GM23338 (cell line): Measurements from ENCODE around the gene KLHL18. TPM values are rescaled to one million over a fixed set of nuclear protein-coding genes. Genes with fewer than 3 reads are reported as not detected.

Source experiments
- ATAC-seq: fragments of 200-7000 bp; cut with Tn5 transposase; 3 replicates; pipeline ENCODE4 v1.9.1; 2020
- DNase-seq: peaks from one replicate; pipeline ENCODE4 v3.0.0-alpha.2; 2015; ENCODE audit warnings: low spot score
- H2AFZ ChIP-seq: fragments of 200-600 bp; sonication (generic); 2 replicates; pipeline ENCODE4 v1.8.0; 2016; ENCODE audit warnings: antibody characterized with exemption, mild to moderate bottlenecking, moderate library complexity
- H3F3A ChIP-seq: fragments of 200-600 bp; sonication (generic); replicated peaks from 2 replicates; pipeline ENCODE4 v1.8.0; 2017; ENCODE audit warnings: antibody characterized with exemption, mixed run types, low read depth
- H3K27ac ChIP-seq: fragments of 200-600 bp; sonication (generic); 2 replicates; pipeline ENCODE4 v1.6.1; 2016; ENCODE audit warnings: low read depth
- H3K27me3 ChIP-seq: fragments of 200-600 bp; sonication (generic); 2 replicates; pipeline ENCODE4 v1.8.0; 2016; ENCODE audit warnings: mild to moderate bottlenecking, mixed run types, moderate library complexity; ENCODE audit not compliant: insufficient read depth
- H3K36me3 ChIP-seq: fragments of 200-600 bp; sonication (generic); 2 replicates; pipeline ENCODE4 v1.8.0; 2016; ENCODE audit warnings: mild to moderate bottlenecking; ENCODE audit not compliant: insufficient read depth
- H3K4me1 ChIP-seq: fragments of 200-600 bp; sonication (generic); 2 replicates; pipeline ENCODE4 v1.8.0; 2016; ENCODE audit warnings: mild to moderate bottlenecking, moderate library complexity; ENCODE audit not compliant: insufficient read depth
- H3K4me2 ChIP-seq: fragments of 200-600 bp; sonication (generic); 2 replicates; pipeline ENCODE4 v1.7.1; 2017; ENCODE audit warnings: mixed run types
- H3K4me3 ChIP-seq: fragments of 200-600 bp; sonication (generic); 2 replicates; pipeline ENCODE4 v1.6.1; 2016; ENCODE audit warnings: mixed run types
- H3K79me2 ChIP-seq: fragments of 200-600 bp; sonication (generic); replicated peaks from 2 replicates; pipeline ENCODE4 v1.8.0; 2017; ENCODE audit warnings: mild to moderate bottlenecking; ENCODE audit not compliant: insufficient read depth
- H3K9me2 ChIP-seq: fragments of 200-600 bp; sonication (generic); 2 replicates; pipeline ENCODE4 v1.8.0; 2017; ENCODE audit not compliant: insufficient read depth
- H4K20me1 ChIP-seq: fragments of 200-600 bp; sonication (generic); replicated peaks from 2 replicates; pipeline ENCODE4 v1.8.0; 2017; ENCODE audit warnings: mild to moderate bottlenecking; ENCODE audit not compliant: insufficient read depth
- H3K27ac Mint-ChIP-seq: 2 replicates; pipeline ENCODE4 v1.8.0; 2020; ENCODE audit warnings: inconsistent platforms, mild to moderate bottlenecking, moderate library complexity, mixed read lengths
- H3K27me3 Mint-ChIP-seq: 3 replicates; pipeline ENCODE4 v1.8.0; 2022; ENCODE audit warnings: low read depth, mild to moderate bottlenecking, moderate library complexity, mixed read lengths, inconsistent platforms; ENCODE audit not compliant: insufficient read depth, poor library complexity
- H3K36me3 Mint-ChIP-seq: 3 replicates; pipeline ENCODE4 v1.8.0; 2021; ENCODE audit warnings: low read depth, mild to moderate bottlenecking, inconsistent platforms, moderate library complexity, mixed read lengths
- H3K4me1 Mint-ChIP-seq: 3 replicates; pipeline ENCODE4 v1.8.0; 2020; ENCODE audit warnings: mild to moderate bottlenecking, inconsistent platforms, mixed read lengths
- H3K4me3 Mint-ChIP-seq: 3 replicates; pipeline ENCODE4 v1.8.0; 2021; ENCODE audit warnings: moderate library complexity, mild to moderate bottlenecking, inconsistent platforms, mixed read lengths
- H3K9me3 Mint-ChIP-seq: 3 replicates; pipeline ENCODE4 v1.8.0; 2020; ENCODE audit warnings: moderate library complexity, mild to moderate bottlenecking, inconsistent platforms, mixed read lengths
- CREB1 ChIP-seq: fragments of 250-450 bp; sonication (Bioruptor Pico); IDR thresholded peaks from 2 replicates; pipeline ENCODE4 v1.5.0; 2020; ENCODE audit warnings: low read depth, mild to moderate bottlenecking, moderate library complexity
- CTCF ChIP-seq, 2 experiments: fragments of 200-600 bp in 1 of 2; sonication (generic) in 1 of 2; conservative IDR thresholded peaks; 2 replicates each; pipeline versions ENCODE4 v1.5.1 to v1.6.1; 2016 to 2017; ENCODE audit warnings: antibody characterized with exemption in 2 of 2, low read depth in 2 of 2, mild to moderate bottlenecking in 2 of 2, moderate library complexity in 1 of 2
- EZH2 ChIP-seq: fragments of 200-600 bp; sonication (generic); IDR thresholded peaks from one replicate; pipeline ENCODE4 v1.8.0; 2017; ENCODE audit warnings: antibody characterized with exemption, mild to moderate bottlenecking, low read depth; ENCODE audit not compliant: unreplicated experiment
- EZH2phosphoT487 ChIP-seq: fragments of 200-600 bp; sonication (generic); IDR thresholded peaks from one replicate; pipeline ENCODE4 v1.8.1; 2018; ENCODE audit warnings: antibody characterized with exemption; ENCODE audit not compliant: unreplicated experiment
- JUNB ChIP-seq: IDR thresholded peaks from one replicate; pipeline ENCODE4 v1.6.1; 2016; ENCODE audit warnings: antibody characterized with exemption; ENCODE audit not compliant: unreplicated experiment
- NANOG ChIP-seq: IDR thresholded peaks from 2 replicates; pipeline ENCODE4 v1.6.1; 2016; ENCODE audit warnings: antibody characterized with exemption, borderline replicate concordance
- POLR2AphosphoS5 ChIP-seq: IDR thresholded peaks from 2 replicates; pipeline ENCODE4 v1.6.1; 2016; ENCODE audit warnings: antibody characterized with exemption, low read depth
- STAT1 ChIP-seq: IDR thresholded peaks from one replicate; pipeline ENCODE4 v1.6.1; 2016; ENCODE audit warnings: antibody characterized with exemption; ENCODE audit not compliant: unreplicated experiment
- ZNF114 ChIP-seq: fragments of 250-450 bp; sonication (Bioruptor Pico); IDR thresholded peaks from 2 replicates; pipeline ENCODE4 v1.5.0; 2020; ENCODE audit warnings: mild to moderate bottlenecking, moderate library complexity
- ZNF331 ChIP-seq: fragments of 250-450 bp; sonication (Bioruptor Pico); IDR thresholded peaks from 2 replicates; pipeline ENCODE4 v1.5.0; 2020; ENCODE audit warnings: low read depth, mild to moderate bottlenecking, moderate library complexity
- ZNF462 ChIP-seq: fragments of 250-450 bp; sonication (Bioruptor Pico); IDR thresholded peaks from 2 replicates; pipeline ENCODE4 v1.5.0; 2020; ENCODE audit warnings: mild to moderate bottlenecking, moderate library complexity
- polyA plus RNA-seq: library from polyadenylated mRNA; unstranded; fragments of >200 nt; fragmentation: Nextera tagmentation; extraction: Ambion mirVana; gene quantifications from 2 replicates; pipeline ENCODE4 v1.2.1, GENCODE V29; 2016
- total RNA-seq: library from RNA; depleted of rRNA; stranded (reverse); fragments of >200 nt; shearing (Covaris generic); gene quantifications from 2 replicates; pipeline ENCODE4 v1.2.3, GENCODE V29; 2014
- TF ChIP-seq, protein P1 (sequence below): IDR thresholded peaks from one replicate; pipeline ENCODE4 v1.6.1; 2018; ENCODE audit warnings: antibody characterized with exemption; ENCODE audit not compliant: unreplicated experiment
- TF ChIP-seq, protein P2 (sequence below): IDR thresholded peaks from 2 replicates; pipeline ENCODE4 v1.6.1; 2016; ENCODE audit warnings: antibody characterized with exemption

KLHL18 gene
- total and polyA plus RNA-seq, 2 experiments from 2014 or later: 11.3 to 18.1 TPM

GRCh38 chr3:47244531-47245100 lies 38.1 kb upstream of the KLHL18 start:
- Mint-ChIP-seq H3K27ac (no peak overlapping the region), H3K36me3 (no peaks in the 10 kb centered on the region), H3K4me3 (no peak overlapping the region), H3K9me3 (no peaks in the 10 kb centered on the region; the same call in 2 of the 3 replicates), H3K4me1 (no peaks in the 10 kb centered on the region), H3K27me3 (no peaks in the 10 kb centered on the region)
- Histone ChIP-seq H3F3A (no peaks in the 10 kb centered on the region), H2AFZ (no peak overlapping the region), H4K20me1 (no peaks in the 10 kb centered on the region), H3K27ac (no peak overlapping the region), H3K9me2 (0 out of 2 replicates have a peak, but pooled peaks cover 4% of the 10 kb centered on the region), H3K36me3 (no peaks in the 10 kb centered on the region), H3K4me3 (no peak overlapping the region), H3K4me2 (no peak overlapping the region), H3K79me2 (no peaks in the 10 kb centered on the region), H3K4me1 (no peaks in the 10 kb centered on the region), H3K27me3 (no peaks in the 10 kb centered on the region)
- ATAC-seq (no peak), DNase-seq (no peak)
- TF ChIP-seq, protein P1, sequence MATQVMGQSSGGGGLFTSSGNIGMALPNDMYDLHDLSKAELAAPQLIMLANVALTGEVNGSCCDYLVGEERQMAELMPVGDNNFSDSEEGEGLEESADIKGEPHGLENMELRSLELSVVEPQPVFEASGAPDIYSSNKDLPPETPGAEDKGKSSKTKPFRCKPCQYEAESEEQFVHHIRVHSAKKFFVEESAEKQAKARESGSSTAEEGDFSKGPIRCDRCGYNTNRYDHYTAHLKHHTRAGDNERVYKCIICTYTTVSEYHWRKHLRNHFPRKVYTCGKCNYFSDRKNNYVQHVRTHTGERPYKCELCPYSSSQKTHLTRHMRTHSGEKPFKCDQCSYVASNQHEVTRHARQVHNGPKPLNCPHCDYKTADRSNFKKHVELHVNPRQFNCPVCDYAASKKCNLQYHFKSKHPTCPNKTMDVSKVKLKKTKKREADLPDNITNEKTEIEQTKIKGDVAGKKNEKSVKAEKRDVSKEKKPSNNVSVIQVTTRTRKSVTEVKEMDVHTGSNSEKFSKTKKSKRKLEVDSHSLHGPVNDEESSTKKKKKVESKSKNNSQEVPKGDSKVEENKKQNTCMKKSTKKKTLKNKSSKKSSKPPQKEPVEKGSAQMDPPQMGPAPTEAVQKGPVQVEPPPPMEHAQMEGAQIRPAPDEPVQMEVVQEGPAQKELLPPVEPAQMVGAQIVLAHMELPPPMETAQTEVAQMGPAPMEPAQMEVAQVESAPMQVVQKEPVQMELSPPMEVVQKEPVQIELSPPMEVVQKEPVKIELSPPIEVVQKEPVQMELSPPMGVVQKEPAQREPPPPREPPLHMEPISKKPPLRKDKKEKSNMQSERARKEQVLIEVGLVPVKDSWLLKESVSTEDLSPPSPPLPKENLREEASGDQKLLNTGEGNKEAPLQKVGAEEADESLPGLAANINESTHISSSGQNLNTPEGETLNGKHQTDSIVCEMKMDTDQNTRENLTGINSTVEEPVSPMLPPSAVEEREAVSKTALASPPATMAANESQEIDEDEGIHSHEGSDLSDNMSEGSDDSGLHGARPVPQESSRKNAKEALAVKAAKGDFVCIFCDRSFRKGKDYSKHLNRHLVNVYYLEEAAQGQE: no peak
- TF ChIP-seq POLR2AphosphoS5 (no peak), JUNB (no peak), CREB1 (CRISPR knock-in tag) (no peak), ZNF114 (CRISPR knock-in tag) (no peak), EZH2 (no peak), ZNF331 (CRISPR knock-in tag) (no peak), NANOG (no peak), EZH2phosphoT487 (no peak), STAT1 (no peak), CTCF (conservative IDR thresholded peaks at IDR 0.05; ENCODE audit: low read depth in 2 of 2) (no peak), ZNF462 (no peak)
- TF ChIP-seq, protein P2, sequence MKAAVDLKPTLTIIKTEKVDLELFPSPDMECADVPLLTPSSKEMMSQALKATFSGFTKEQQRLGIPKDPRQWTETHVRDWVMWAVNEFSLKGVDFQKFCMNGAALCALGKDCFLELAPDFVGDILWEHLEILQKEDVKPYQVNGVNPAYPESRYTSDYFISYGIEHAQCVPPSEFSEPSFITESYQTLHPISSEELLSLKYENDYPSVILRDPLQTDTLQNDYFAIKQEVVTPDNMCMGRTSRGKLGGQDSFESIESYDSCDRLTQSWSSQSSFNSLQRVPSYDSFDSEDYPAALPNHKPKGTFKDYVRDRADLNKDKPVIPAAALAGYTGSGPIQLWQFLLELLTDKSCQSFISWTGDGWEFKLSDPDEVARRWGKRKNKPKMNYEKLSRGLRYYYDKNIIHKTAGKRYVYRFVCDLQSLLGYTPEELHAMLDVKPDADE: no peak
